Transverse colon (tissue), 3 donors: ENCODE results near the gene HAUS1.

ENCODE experiments used
- EP300 ChIP-seq: sonication (generic); formaldehyde crosslinking; IDR thresholded peaks from one replicate; pipeline ENCODE4 v1.6.1; 2017; ENCODE audit warnings: antibody characterized with exemption, low read depth
- POLR2A ChIP-seq: fragments of 450-650 bp; IDR thresholded peaks from one replicate; pipeline ENCODE4 v1.6.1; 2016; ENCODE audit warnings: antibody characterized with exemption, mild to moderate bottlenecking, moderate library complexity
- TF ChIP-seq, protein P1 (sequence below), 5 experiments: fragments of 200-600 bp in 3 of 5; fragments of 450-650 bp in 2 of 5; sonication (generic) in 3 of 5; IDR thresholded peaks; 1 replicate in 2 of 5; 2 replicates in 3 of 5; pipeline ENCODE4 v1.5.1; 2016 to 2017; ENCODE audit warnings: antibody characterized with exemption in 5 of 5, inconsistent platforms in 3 of 5, mild to moderate bottlenecking in 2 of 5, moderate library complexity in 1 of 5

GRCh38 chr18:46174342-46175041, 70.3 kb downstream of the HAUS1 start:
- TF ChIP-seq, protein P1, sequence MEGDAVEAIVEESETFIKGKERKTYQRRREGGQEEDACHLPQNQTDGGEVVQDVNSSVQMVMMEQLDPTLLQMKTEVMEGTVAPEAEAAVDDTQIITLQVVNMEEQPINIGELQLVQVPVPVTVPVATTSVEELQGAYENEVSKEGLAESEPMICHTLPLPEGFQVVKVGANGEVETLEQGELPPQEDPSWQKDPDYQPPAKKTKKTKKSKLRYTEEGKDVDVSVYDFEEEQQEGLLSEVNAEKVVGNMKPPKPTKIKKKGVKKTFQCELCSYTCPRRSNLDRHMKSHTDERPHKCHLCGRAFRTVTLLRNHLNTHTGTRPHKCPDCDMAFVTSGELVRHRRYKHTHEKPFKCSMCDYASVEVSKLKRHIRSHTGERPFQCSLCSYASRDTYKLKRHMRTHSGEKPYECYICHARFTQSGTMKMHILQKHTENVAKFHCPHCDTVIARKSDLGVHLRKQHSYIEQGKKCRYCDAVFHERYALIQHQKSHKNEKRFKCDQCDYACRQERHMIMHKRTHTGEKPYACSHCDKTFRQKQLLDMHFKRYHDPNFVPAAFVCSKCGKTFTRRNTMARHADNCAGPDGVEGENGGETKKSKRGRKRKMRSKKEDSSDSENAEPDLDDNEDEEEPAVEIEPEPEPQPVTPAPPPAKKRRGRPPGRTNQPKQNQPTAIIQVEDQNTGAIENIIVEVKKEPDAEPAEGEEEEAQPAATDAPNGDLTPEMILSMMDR (IDR thresholded peaks at IDR 0.05), result no peak
- TF ChIP-seq POLR2A (no peak), EP300 (no peak)
